ENCODE measurements around the gene DPP7. TPM values are rescaled to one million over a fixed set of nuclear protein-coding genes. Genes with fewer than 3 reads are reported as not detected.
"Not testable (repeated sequence)": the region's sequence is repeated elsewhere in the genome, so short reads cannot be mapped to it uniquely, and the experiment has no call there.

The DPP7 gene
- polyA plus RNA-seq, 1 of the 3 experiments (the other 2 are of a cell fraction) = 127 TPM

DNA sequence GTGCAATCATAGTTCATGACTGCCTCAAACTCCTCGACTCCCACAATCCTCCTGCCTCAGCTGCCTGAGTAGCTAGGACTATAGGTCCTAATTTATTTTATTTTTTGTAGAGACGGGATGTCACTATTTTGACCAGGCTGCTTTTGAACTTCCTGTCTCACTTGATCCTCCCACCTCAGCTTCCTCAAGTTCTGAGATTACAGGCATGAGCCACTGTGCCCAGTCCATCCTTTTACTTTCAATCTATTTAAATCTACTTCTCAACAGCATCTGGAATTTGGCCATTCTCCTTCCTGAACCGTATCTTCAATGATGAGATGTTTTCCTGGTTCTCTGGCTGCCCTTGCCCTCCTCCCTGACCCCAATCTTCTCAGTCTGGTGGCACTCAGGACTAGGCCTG lies 12.3 kb upstream of the DPP7 start:
- H3K27ac ChIP-seq (ENCODE audit: low read depth in 2 of 2, low read length in 1 of 2) = no peak overlapping the region
- H3K4me3 ChIP-seq (ENCODE audit: low read depth in 2 of 2, low read length in 1 of 2) = no peak overlapping the region
- TF ChIP-seq JUND (IDR thresholded peaks at IDR 0.05) = no peak
- no peak for TF ChIP-seq FOXM1 (IDR thresholded peaks at IDR 0.05; ENCODE audit: low read depth)
- no peak for TF ChIP-seq POLR2AphosphoS5 (IDR thresholded peaks at IDR 0.05; ENCODE audit: low read depth, low read length)
- TF ChIP-seq, protein P1, sequence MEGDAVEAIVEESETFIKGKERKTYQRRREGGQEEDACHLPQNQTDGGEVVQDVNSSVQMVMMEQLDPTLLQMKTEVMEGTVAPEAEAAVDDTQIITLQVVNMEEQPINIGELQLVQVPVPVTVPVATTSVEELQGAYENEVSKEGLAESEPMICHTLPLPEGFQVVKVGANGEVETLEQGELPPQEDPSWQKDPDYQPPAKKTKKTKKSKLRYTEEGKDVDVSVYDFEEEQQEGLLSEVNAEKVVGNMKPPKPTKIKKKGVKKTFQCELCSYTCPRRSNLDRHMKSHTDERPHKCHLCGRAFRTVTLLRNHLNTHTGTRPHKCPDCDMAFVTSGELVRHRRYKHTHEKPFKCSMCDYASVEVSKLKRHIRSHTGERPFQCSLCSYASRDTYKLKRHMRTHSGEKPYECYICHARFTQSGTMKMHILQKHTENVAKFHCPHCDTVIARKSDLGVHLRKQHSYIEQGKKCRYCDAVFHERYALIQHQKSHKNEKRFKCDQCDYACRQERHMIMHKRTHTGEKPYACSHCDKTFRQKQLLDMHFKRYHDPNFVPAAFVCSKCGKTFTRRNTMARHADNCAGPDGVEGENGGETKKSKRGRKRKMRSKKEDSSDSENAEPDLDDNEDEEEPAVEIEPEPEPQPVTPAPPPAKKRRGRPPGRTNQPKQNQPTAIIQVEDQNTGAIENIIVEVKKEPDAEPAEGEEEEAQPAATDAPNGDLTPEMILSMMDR (IDR thresholded peaks at IDR 0.05) = no peak
- no peak for TF ChIP-seq MEF2A (IDR thresholded peaks at IDR 0.05; ENCODE audit: borderline replicate concordance, low read depth)
- no peak for TF ChIP-seq NRF1 (IDR thresholded peaks at IDR 0.05; ENCODE audit: low read depth, low read length)
- no peak for TF ChIP-seq YY1 (IDR thresholded peaks at IDR 0.05; ENCODE audit: low read depth)
- TF ChIP-seq FOXJ3 (CRISPR knock-in tag; IDR thresholded peaks at IDR 0.05) = no peak
- TF ChIP-seq ELF1 (IDR thresholded peaks at IDR 0.05) = no peak
- no peak for TF ChIP-seq TCF12 (IDR thresholded peaks at IDR 0.05)
- TF ChIP-seq, protein P2, sequence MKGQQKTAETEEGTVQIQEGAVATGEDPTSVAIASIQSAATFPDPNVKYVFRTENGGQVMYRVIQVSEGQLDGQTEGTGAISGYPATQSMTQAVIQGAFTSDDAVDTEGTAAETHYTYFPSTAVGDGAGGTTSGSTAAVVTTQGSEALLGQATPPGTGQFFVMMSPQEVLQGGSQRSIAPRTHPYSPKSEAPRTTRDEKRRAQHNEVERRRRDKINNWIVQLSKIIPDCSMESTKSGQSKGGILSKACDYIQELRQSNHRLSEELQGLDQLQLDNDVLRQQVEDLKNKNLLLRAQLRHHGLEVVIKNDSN (IDR thresholded peaks at IDR 0.05; ENCODE audit: borderline replicate concordance, low read depth) = no peak
- TF ChIP-seq TAF1 (IDR thresholded peaks at IDR 0.05; ENCODE audit: borderline replicate concordance, low read depth, low read length) = no peak
- no peak for TF ChIP-seq RFX5 (IDR thresholded peaks at IDR 0.05; ENCODE audit: low read length)
- TF ChIP-seq RCOR1 (IDR thresholded peaks at IDR 0.05; ENCODE audit: low read length) = no peak
- TF ChIP-seq, protein P3, sequence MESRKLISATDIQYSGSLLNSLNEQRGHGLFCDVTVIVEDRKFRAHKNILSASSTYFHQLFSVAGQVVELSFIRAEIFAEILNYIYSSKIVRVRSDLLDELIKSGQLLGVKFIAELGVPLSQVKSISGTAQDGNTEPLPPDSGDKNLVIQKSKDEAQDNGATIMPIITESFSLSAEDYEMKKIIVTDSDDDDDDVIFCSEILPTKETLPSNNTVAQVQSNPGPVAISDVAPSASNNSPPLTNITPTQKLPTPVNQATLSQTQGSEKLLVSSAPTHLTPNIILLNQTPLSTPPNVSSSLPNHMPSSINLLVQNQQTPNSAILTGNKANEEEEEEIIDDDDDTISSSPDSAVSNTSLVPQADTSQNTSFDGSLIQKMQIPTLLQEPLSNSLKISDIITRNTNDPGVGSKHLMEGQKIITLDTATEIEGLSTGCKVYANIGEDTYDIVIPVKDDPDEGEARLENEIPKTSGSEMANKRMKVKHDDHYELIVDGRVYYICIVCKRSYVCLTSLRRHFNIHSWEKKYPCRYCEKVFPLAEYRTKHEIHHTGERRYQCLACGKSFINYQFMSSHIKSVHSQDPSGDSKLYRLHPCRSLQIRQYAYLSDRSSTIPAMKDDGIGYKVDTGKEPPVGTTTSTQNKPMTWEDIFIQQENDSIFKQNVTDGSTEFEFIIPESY (IDR thresholded peaks at IDR 0.05; ENCODE audit: borderline replicate concordance, low read depth) = no peak
- TF ChIP-seq RXRA (IDR thresholded peaks at IDR 0.05; ENCODE audit: borderline replicate concordance, low read depth) = no peak
- TF ChIP-seq RAD21 (IDR thresholded peaks at IDR 0.05; ENCODE audit: low read length) = no peak
- CTCF ChIA-PET = interaction anchor here (0.7 to 2.7 kb wide), 3 partner anchors 98 to 110 kb away, joined by 3 to 8 read pairs (median 6); no protein-coding TSS in a partner anchor
- H4K20me1 ChIP-seq (ENCODE audit: insufficient read depth) = no peaks in the 10 kb centered on the region
- H3F3A ChIP-seq (replicated peaks; ENCODE audit: insufficient read depth) = peaks cover 7% of the 10 kb centered on the region
- H3K4me1 ChIP-seq (ENCODE audit: control insufficient read depth in 1 of 2, insufficient read depth in 2 of 2, low read depth in 1 of 2, low read length in 1 of 2) = peaks cover 3 to 18% of the 10 kb centered on the region in 2 experiments; a peak in 3 of 4 replicates
- no peaks in the 10 kb centered on the region for H3K9me2 ChIP-seq
- POLR2A ChIA-PET = interaction anchor here (0.7 to 1.4 kb wide), 2 partner anchors 11 to 62 kb away, joined by 3 to 4 read pairs; no protein-coding TSS in a partner anchor
- no peaks in the 10 kb centered on the region for H3K27me3 ChIP-seq (ENCODE audit: insufficient read depth)
- H3K9ac ChIP-seq = no peak overlapping the region
- H3K9me3 ChIP-seq = no peaks in the 10 kb centered on the region
- H3K79me2 ChIP-seq (ENCODE audit: insufficient read depth) = peaks cover 55% of the 10 kb centered on the region
- DNase-seq = no peak
- H2AFZ ChIP-seq (ENCODE audit: low read depth) = no peak overlapping the region
- H3K4me2 ChIP-seq = no peak overlapping the region
- H3K36me3 ChIP-seq (replicated peaks in 1 of 2; ENCODE audit: control insufficient read depth in 1 of 2, insufficient read depth in 2 of 2, low read length in 1 of 2) = no peaks in the 10 kb centered on the region
- WGBS (ENCODE audit: low lambda C conversion rate) = 84% methylated on average over 3 of the region's 3 CpGs

DNA sequence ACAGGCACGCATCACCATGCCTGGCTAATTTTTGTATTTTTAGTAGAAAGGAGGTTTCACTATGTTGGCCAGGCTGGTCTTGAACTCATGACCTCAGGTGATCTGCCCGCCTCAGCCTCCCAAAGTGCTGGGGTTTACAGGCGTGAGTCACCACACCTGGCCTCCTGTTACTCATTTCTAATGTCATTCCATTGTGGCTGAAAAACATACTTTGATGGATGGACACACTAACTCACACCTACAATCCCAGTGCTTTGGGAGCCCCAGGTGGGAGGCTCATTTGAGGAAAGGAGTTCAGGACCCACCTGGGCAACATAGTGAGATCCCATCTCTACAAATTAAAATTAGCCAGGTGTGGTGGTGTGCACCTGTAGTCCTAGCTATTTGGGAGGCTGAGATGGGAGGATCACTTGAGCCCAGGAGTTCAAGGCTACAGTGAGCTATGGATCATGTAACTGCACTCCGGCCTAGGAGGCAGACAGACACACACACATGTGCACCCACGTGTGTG lies 9.5 kb upstream of the DPP7 start:
- H3K36me3 ChIP-seq (replicated peaks in 1 of 2; ENCODE audit: control insufficient read depth in 1 of 2, insufficient read depth in 2 of 2, low read length in 1 of 2); H3K4me3 ChIP-seq (ENCODE audit: low read depth in 2 of 2, low read length in 1 of 2); H4K20me1 ChIP-seq (ENCODE audit: insufficient read depth); H3K27me3 ChIP-seq (ENCODE audit: insufficient read depth); DNase-seq; POLR2A ChIA-PET; H2AFZ ChIP-seq (ENCODE audit: low read depth); H3K27ac ChIP-seq (ENCODE audit: low read depth in 2 of 2, low read length in 1 of 2); H3K9me3 ChIP-seq; H3K9me2 ChIP-seq; H3K4me2 ChIP-seq; H3F3A ChIP-seq (replicated peaks; ENCODE audit: insufficient read depth); H3K9ac ChIP-seq: not testable (repeated sequence)
- CTCF ChIA-PET = interaction anchor here (1.1 to 3.0 kb wide), 3 partner anchors 11 to 112 kb away, joined by 4 to 19 read pairs (median 8); partner anchors contain the start of gene RNF224
- Histone ChIP-seq H3K4me1 (ENCODE audit: control insufficient read depth in 1 of 2, insufficient read depth in 2 of 2, low read depth in 1 of 2, low read length in 1 of 2) (peaks cover 3 to 18% of the 10 kb centered on the region in 2 experiments; a peak in 3 of 4 replicates), H3K79me2 (ENCODE audit: insufficient read depth) (peaks cover 50% of the 10 kb centered on the region)
- 97% methylated on average over 5 of the region's 5 CpGs for WGBS (ENCODE audit: low lambda C conversion rate)

Measured in SK-N-SH (cell line).